H9 (cell line): ENCODE measurements around the gene ABHD12. TPM values are rescaled to one million over a fixed set of nuclear protein-coding genes. Genes with fewer than 3 reads are reported as not detected.

Source experiments
- DNase-seq: peaks from one replicate; pipeline ENCODE4 v3.0.0-alpha.2; 2017
- H2AFZ ChIP-seq: one replicate; pipeline ENCODE4 v1.6.1; 2013; ENCODE audit warnings: mild to moderate bottlenecking, low read length, control low read depth, moderate library complexity
- H2AK5ac ChIP-seq: 2 replicates; pipeline ENCODE4 v1.6.1; 2013; ENCODE audit warnings: low read length, control low read depth, mixed read lengths; ENCODE audit not compliant: insufficient read length
- H2BK120ac ChIP-seq: one replicate; pipeline ENCODE4 v1.6.1; 2013; ENCODE audit warnings: low read depth, mild to moderate bottlenecking, low read length, control low read depth, inconsistent platforms; ENCODE audit not compliant: poor library complexity, severe bottlenecking
- H2BK12ac ChIP-seq: 2 replicates; pipeline ENCODE4 v1.6.1; 2013; ENCODE audit warnings: low read length, control low read depth, mixed read lengths, low read depth; ENCODE audit not compliant: insufficient read length
- H2BK15ac ChIP-seq: 2 replicates; pipeline ENCODE4 v1.6.1; 2013; ENCODE audit warnings: low read depth, low read length, control low read depth
- H2BK20ac ChIP-seq: one replicate; pipeline ENCODE4 v1.6.1; 2013; ENCODE audit warnings: low read depth, mild to moderate bottlenecking, low read length, control low read depth, inconsistent platforms; ENCODE audit not compliant: poor library complexity, severe bottlenecking
- H2BK5ac ChIP-seq: 2 replicates; pipeline ENCODE4 v1.6.1; 2013; ENCODE audit warnings: low read length, control low read depth, mixed read lengths; ENCODE audit not compliant: insufficient read length
- H3K14ac ChIP-seq: 2 replicates; pipeline ENCODE4 v1.6.1; 2013; ENCODE audit warnings: low read length, control low read depth; ENCODE audit not compliant: insufficient read depth
- H3K18ac ChIP-seq: 2 replicates; pipeline ENCODE4 v1.6.1; 2013; ENCODE audit warnings: low read depth, mild to moderate bottlenecking, mixed read lengths, low read length, control low read depth; ENCODE audit not compliant: insufficient read length
- H3K23ac ChIP-seq: 2 replicates; pipeline ENCODE4 v1.6.1; 2013; ENCODE audit warnings: low read length, control low read depth, mixed read lengths, low read depth; ENCODE audit not compliant: insufficient read length
- H3K23me2 ChIP-seq: 2 replicates; pipeline ENCODE4 v1.6.1; 2013; ENCODE audit warnings: low read depth, mild to moderate bottlenecking, mixed read lengths, low read length, control low read depth; ENCODE audit not compliant: insufficient read length, poor library complexity, severe bottlenecking
- H3K27ac ChIP-seq: 2 replicates; pipeline ENCODE4 v1.5.1; 2013; ENCODE audit warnings: low read length, control low read depth, mixed read lengths, low read depth; ENCODE audit not compliant: insufficient read length
- H3K27me3 ChIP-seq: 2 replicates; pipeline ENCODE4 v1.6.1; 2013; ENCODE audit warnings: low read length, control low read depth, inconsistent platforms; ENCODE audit not compliant: insufficient read depth
- H3K4ac ChIP-seq: 2 replicates; pipeline ENCODE4 v1.6.1; 2013; ENCODE audit warnings: low read depth, mild to moderate bottlenecking, control low read depth, inconsistent platforms, low read length, moderate library complexity
- H3K4me1 ChIP-seq: 2 replicates; pipeline ENCODE4 v1.6.1; 2013; ENCODE audit warnings: low read length, control low read depth, inconsistent platforms; ENCODE audit not compliant: insufficient read depth
- H3K4me2 ChIP-seq: 2 replicates; pipeline ENCODE4 v1.6.1; 2013; ENCODE audit warnings: low read length, control low read depth, mixed read lengths; ENCODE audit not compliant: insufficient read length, insufficient read depth
- H3K56ac ChIP-seq: 2 replicates; pipeline ENCODE4 v1.6.1; 2013; ENCODE audit warnings: low read depth, mild to moderate bottlenecking, mixed read lengths, low read length, control low read depth; ENCODE audit not compliant: insufficient read length
- H3K79me1 ChIP-seq: 2 replicates; pipeline ENCODE4 v1.6.1; 2013; ENCODE audit warnings: low read depth, mild to moderate bottlenecking, moderate library complexity, low read length, control low read depth, inconsistent platforms; ENCODE audit not compliant: insufficient read depth, poor library complexity, severe bottlenecking
- H3K79me2 ChIP-seq: 2 replicates; pipeline ENCODE4 v1.6.1; 2013; ENCODE audit warnings: low read length, control low read depth, inconsistent platforms; ENCODE audit not compliant: insufficient read depth
- H3K9ac ChIP-seq: 2 replicates; pipeline ENCODE4 v1.6.1; 2013; ENCODE audit warnings: low read length, control low read depth, mixed read lengths; ENCODE audit not compliant: insufficient read length; ENCODE audit errors: extremely low read depth
- H3K9me3 ChIP-seq: one replicate; pipeline ENCODE4 v1.6.1; 2013; ENCODE audit warnings: low read depth, low read length, inconsistent platforms; ENCODE audit not compliant: control insufficient read depth
- H3T11ph ChIP-seq: one replicate; pipeline ENCODE4 v1.6.1; 2013; ENCODE audit warnings: mild to moderate bottlenecking, low read length, control low read depth, inconsistent platforms
- H4K20me1 ChIP-seq: one replicate; pipeline ENCODE4 v1.6.1; 2013; ENCODE audit not compliant: control insufficient read depth, insufficient read length, insufficient read depth
- H4K5ac ChIP-seq: 2 replicates; pipeline ENCODE4 v1.6.1; 2013; ENCODE audit warnings: low read depth, mild to moderate bottlenecking, mixed read lengths, low read length, control low read depth; ENCODE audit not compliant: insufficient read length
- H4K8ac ChIP-seq: replicated peaks from 2 replicates; pipeline ENCODE4 v1.6.1; 2013; ENCODE audit warnings: low read length, control low read depth, mixed read lengths, low read depth; ENCODE audit not compliant: insufficient read length
- H4K91ac ChIP-seq: 2 replicates; pipeline ENCODE4 v1.6.1; 2013; ENCODE audit warnings: low read depth, mild to moderate bottlenecking, moderate library complexity, mixed read lengths, low read length, control low read depth; ENCODE audit not compliant: insufficient read length
- H3K27ac Mint-ChIP-seq, 3 experiments: 2 replicates in 2 of 3; 3 replicates in 1 of 3; pipeline ENCODE4 v1.8.0; 2020 to 2021; ENCODE audit warnings: mixed read lengths in 3 of 3, mild to moderate bottlenecking in 1 of 3, moderate library complexity in 1 of 3
- H3K27me3 Mint-ChIP-seq: 2 replicates; pipeline ENCODE4 v1.8.0; 2021; ENCODE audit warnings: low read depth, mild to moderate bottlenecking, moderate library complexity, mixed read lengths
- H3K36me3 Mint-ChIP-seq, 3 experiments: 2 replicates in 2 of 3; 3 replicates in 1 of 3; pipeline ENCODE4 v1.8.0; 2020 to 2021; ENCODE audit warnings: low read depth in 3 of 3, mixed read lengths in 3 of 3; ENCODE audit not compliant: insufficient read depth in 1 of 3
- H3K4me1 Mint-ChIP-seq, 2 experiments: 2 replicates each; pipeline ENCODE4 v1.8.0; 2020; ENCODE audit warnings: mixed read lengths in 2 of 2
- H3K4me3 Mint-ChIP-seq, 2 experiments: 2 replicates in 1 of 2; 3 replicates in 1 of 2; pipeline ENCODE4 v1.8.0; 2020 to 2021; ENCODE audit warnings: mild to moderate bottlenecking in 2 of 2, mixed read lengths in 2 of 2, moderate library complexity in 1 of 2
- H3K9me3 Mint-ChIP-seq, 2 experiments: 2 replicates in 1 of 2; 3 replicates in 1 of 2; pipeline ENCODE4 v1.8.0; 2020; ENCODE audit warnings: mild to moderate bottlenecking in 2 of 2, mixed read lengths in 2 of 2, moderate library complexity in 1 of 2
- WGBS: extraction: QIAGEN DNeasy Blood & Tissue Kit; methylation state at CpG from one replicate; pipeline ENCODE4 v1.1.7; 2013; ENCODE audit warnings: missing lambda C conversion rate, low lambda C conversion rate, mixed read lengths; ENCODE audit not compliant: insufficient read length; ENCODE audit errors: extremely low coverage; 5-methylcytosine and 5-hydroxymethylcytosine counted together
- total RNA-seq: library from RNA; stranded (reverse); gene quantifications from 2 replicates; pipeline ENCODE4 v1.2.1, GENCODE V29; 2021
- TF ChIP-seq, protein P1 (sequence below): fragments of 200-600 bp; sonication (generic); conservative IDR thresholded peaks from 3 replicates; pipeline ENCODE4 v1.8.0; 2021; ENCODE audit warnings: antibody characterized with exemption, mild to moderate bottlenecking

The ABHD12 gene
- total RNA-seq, 1 experiment from 2014 or later, result 54.4 TPM

DNA sequence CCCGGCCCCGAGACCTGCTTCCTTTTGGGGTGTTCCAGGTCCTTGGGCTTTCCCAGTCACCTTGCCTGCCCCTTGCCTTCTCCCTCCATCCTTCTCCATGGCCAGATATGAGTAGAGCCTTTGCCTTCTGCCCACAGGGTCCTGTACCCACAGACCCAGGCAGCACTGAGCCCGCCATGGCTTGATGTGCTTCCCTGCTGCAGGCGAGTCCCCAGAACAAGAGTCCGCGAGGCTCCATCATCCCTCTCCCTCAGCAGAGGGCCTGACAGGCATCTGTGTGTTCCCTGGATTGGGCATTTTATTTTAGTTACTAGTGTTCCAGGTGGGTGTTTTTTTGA is 120.8 kb downstream of the ABHD12 start:
- TF ChIP-seq, protein P1, sequence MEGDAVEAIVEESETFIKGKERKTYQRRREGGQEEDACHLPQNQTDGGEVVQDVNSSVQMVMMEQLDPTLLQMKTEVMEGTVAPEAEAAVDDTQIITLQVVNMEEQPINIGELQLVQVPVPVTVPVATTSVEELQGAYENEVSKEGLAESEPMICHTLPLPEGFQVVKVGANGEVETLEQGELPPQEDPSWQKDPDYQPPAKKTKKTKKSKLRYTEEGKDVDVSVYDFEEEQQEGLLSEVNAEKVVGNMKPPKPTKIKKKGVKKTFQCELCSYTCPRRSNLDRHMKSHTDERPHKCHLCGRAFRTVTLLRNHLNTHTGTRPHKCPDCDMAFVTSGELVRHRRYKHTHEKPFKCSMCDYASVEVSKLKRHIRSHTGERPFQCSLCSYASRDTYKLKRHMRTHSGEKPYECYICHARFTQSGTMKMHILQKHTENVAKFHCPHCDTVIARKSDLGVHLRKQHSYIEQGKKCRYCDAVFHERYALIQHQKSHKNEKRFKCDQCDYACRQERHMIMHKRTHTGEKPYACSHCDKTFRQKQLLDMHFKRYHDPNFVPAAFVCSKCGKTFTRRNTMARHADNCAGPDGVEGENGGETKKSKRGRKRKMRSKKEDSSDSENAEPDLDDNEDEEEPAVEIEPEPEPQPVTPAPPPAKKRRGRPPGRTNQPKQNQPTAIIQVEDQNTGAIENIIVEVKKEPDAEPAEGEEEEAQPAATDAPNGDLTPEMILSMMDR, result no peak
- no peak overlapping the region for H2BK20ac ChIP-seq
- no peak overlapping the region for H3K9ac ChIP-seq
- H3K9me3 Mint-ChIP-seq, result no peaks in the 10 kb centered on the region
- no peak overlapping the region for H3K4ac ChIP-seq
- H3K56ac ChIP-seq, result no peak overlapping the region
- no peaks in the 10 kb centered on the region for H3K27me3 ChIP-seq
- H3K9me3 ChIP-seq, result no peaks in the 10 kb centered on the region
- H4K5ac ChIP-seq, result no peak overlapping the region
- H3K79me2 ChIP-seq, result no peaks in the 10 kb centered on the region
- H2BK120ac ChIP-seq, result no peak overlapping the region
- peak overlapping the region in 2 of 3 experiments; percentile 19 to 27; a peak in 2 of 7 replicates for H3K27ac Mint-ChIP-seq
- peak; percentile 10 for DNase-seq
- H3K18ac ChIP-seq, result no peak overlapping the region
- no CpG with 5 or more reads among the region's 6 CpGs for WGBS
- no peaks in the 10 kb centered on the region for H3K4me1 Mint-ChIP-seq
- H2AK5ac ChIP-seq, result no peak overlapping the region
- no peak overlapping the region for H3T11ph ChIP-seq
- no peak overlapping the region; a peak in 1 of 5 replicates for H3K4me3 Mint-ChIP-seq
- H3K23ac ChIP-seq, result no peak overlapping the region
- peaks cover 21 to 58% (median 35%) of the 10 kb centered on the region in 3 experiments for H3K36me3 Mint-ChIP-seq
- no peak overlapping the region for H2BK12ac ChIP-seq
- no peak overlapping the region for H3K14ac ChIP-seq
- H3K23me2 ChIP-seq, result no peaks in the 10 kb centered on the region
- no peaks in the 10 kb centered on the region for H4K20me1 ChIP-seq
- H2AFZ ChIP-seq, result no peak overlapping the region
- H3K4me1 ChIP-seq, result no peaks in the 10 kb centered on the region
- no peaks in the 10 kb centered on the region for H3K79me1 ChIP-seq
- no peak overlapping the region for H4K8ac ChIP-seq
- H2BK15ac ChIP-seq, result 0 out of 2 replicates have a peak overlapping the region, but pooled peaks have one; percentile 69
- no peak overlapping the region for H4K91ac ChIP-seq
- H3K27me3 Mint-ChIP-seq, result no peaks in the 10 kb centered on the region
- no peak overlapping the region for H2BK5ac ChIP-seq
- no peak overlapping the region for H3K27ac ChIP-seq
- H3K4me2 ChIP-seq, result no peak overlapping the region
